ENCODE data around the gene CTDSPL.

GRCh38 chr3:37994639-37994972, 132.9 kb downstream of the CTDSPL start:
- no peak for TF ChIP-seq CTCF (IDR thresholded peaks at IDR 0.05)
- TF ChIP-seq POLR2A (IDR thresholded peaks at IDR 0.05) = no peak
